ENCODE results near the gene DPP4.

GRCh38 chr2:161962160-161962559 lies 111.9 kb downstream of the DPP4 start:
- TF ChIP-seq CTCF (IDR thresholded peaks at IDR 0.05), result no peak
- TF ChIP-seq POLR2A (IDR thresholded peaks at IDR 0.05), result no peak
